ENCODE measurements around the gene EVL. TPM values are rescaled to one million over a fixed set of nuclear protein-coding genes. Genes with fewer than 3 reads are reported as not detected.
A peak's percentile ranks its signal among the peaks of the same experiment; 100 is the strongest.

EVL gene
- total and polyA plus RNA-seq, 2 of the 8 experiments (the other 6 are each of a cell fraction or from before 2014, with no cell fraction given) = 30.7 to 64.6 TPM

DNA sequence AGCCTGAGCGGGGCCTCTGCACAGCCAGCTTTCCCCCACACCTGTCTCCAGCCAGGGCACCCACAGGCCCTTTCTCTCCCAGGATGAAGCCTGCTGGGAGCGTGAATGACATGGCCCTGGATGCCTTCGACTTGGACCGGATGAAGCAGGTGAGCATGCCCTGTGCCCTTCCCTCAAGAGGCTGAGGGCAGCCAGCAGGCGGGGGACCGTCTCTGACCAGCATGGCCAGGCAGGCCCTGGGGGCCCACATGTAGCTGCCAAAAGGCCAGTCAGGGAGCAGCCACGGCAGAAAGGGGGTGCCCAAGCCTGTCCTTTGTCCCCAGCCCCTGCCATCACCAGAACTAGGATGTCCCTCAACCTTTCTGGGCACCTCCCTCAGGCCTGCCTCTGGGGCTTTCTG is 75.9 kb downstream of the EVL start:
- H3K4me2 ChIP-seq (ENCODE audit: insufficient read depth in 1 of 2, low read depth in 2 of 2, low read length in 2 of 2) = peak overlapping the region; percentile 9 to 23; a peak in 1 of 4 replicates

More for the DNA sequence above, 75.9 kb downstream of the EVL start:
- Histone ChIP-seq H3K36me3 (ENCODE audit: control insufficient read depth in 2 of 4, insufficient read depth in 4 of 4, low read length in 3 of 4) (0 out of 8 replicates have a peak, but pooled peaks cover 0 to 3% (median 0%) of the 10 kb centered on the region in 4 experiments), H3K23ac (ENCODE audit: insufficient read length) (no peak overlapping the region), H2AK5ac (ENCODE audit: low read depth, low read length) (no peak overlapping the region), H4K20me1 (replicated peaks in 1 of 2; ENCODE audit: control insufficient read depth in 1 of 2, insufficient read depth in 2 of 2, low read length in 2 of 2) (peaks cover 0 to 10% of the 10 kb centered on the region in 2 experiments), H3K4me3 (ENCODE audit: extremely low read depth in 1 of 4, insufficient read depth in 2 of 4, low read depth in 3 of 4, low read length in 4 of 4) (no peak overlapping the region), H2BK20ac (ENCODE audit: low read length) (no peak overlapping the region), H3K4ac (replicated peaks; ENCODE audit: insufficient read length, low read depth, low read length) (no peak overlapping the region), H3K79me1 (ENCODE audit: low read depth, low read length) (peaks cover 3% of the 10 kb centered on the region; the same call in 1 of the 2 replicates), H2AFZ (ENCODE audit: low read length) (no peak overlapping the region), H3K14ac (ENCODE audit: insufficient read length) (no peak overlapping the region), H2BK12ac (ENCODE audit: low read depth, low read length) (0 out of 2 replicates have a peak overlapping the region, but pooled peaks have one; percentile 7), H3K18ac (ENCODE audit: extremely low read depth, low read length) (no peak overlapping the region; the same call in 1 of the 2 replicates), H2BK120ac (replicated peaks; ENCODE audit: low read depth, low read length) (no peak overlapping the region), H2BK5ac (ENCODE audit: low read depth, low read length) (0 out of 2 replicates have a peak overlapping the region, but pooled peaks have one; percentile 2), H3K27me3 (replicated peaks in 1 of 4; ENCODE audit: control insufficient read depth in 3 of 4, extremely low read depth in 1 of 4, insufficient read depth in 3 of 4, low read length in 3 of 4) (no peaks in the 10 kb centered on the region; a peak in 1 of 7 replicates), H3K56ac (replicated peaks; ENCODE audit: insufficient read length, low read depth, low read length) (no peak overlapping the region), H3K23me2 (ENCODE audit: low read depth, low read length) (no peaks in the 10 kb centered on the region), H3K79me2 (ENCODE audit: control insufficient read depth in 1 of 2, insufficient read depth in 2 of 2, low read length in 2 of 2) (no peaks in the 10 kb centered on the region), H3K9me3 (ENCODE audit: insufficient read depth in 2 of 2, low read depth in 1 of 2, low read length in 1 of 2) (no peaks in the 10 kb centered on the region), H4K5ac (ENCODE audit: insufficient read length, low read depth, low read length) (no peak overlapping the region), H3K9ac (replicated peaks in 1 of 4; ENCODE audit: extremely low read depth in 1 of 4, low read depth in 3 of 4, low read length in 3 of 4) (no peak overlapping the region; a peak in 1 of 7 replicates), H4K91ac (replicated peaks; ENCODE audit: insufficient read length, low read length) (peak overlapping the region; percentile 60), H4K8ac (ENCODE audit: extremely low read depth, insufficient read depth, low read length) (no peak overlapping the region), H2BK15ac (ENCODE audit: low read length) (no peak overlapping the region), H3K4me1 (replicated peaks in 1 of 4; ENCODE audit: control insufficient read depth in 3 of 4, insufficient read depth in 4 of 4, low read length in 3 of 4) (peaks cover 0 to 6% (median 5%) of the 10 kb centered on the region in 4 experiments; a peak in 5 of 7 replicates), H3K27ac (ENCODE audit: low read depth, low read length) (no peak overlapping the region; the same call in 1 of the 2 replicates)
- CTCF ChIA-PET (ENCODE audit: partially characterized antibody) = interaction anchor here (0.5 to 22.9 kb wide), 16 partner anchors 10 to 234 kb away, joined by 3 to 307 read pairs (median 6); partner anchors contain the start of gene DEGS2
- FAIRE-seq (no peak), DNase-seq (ENCODE audit: low read depth in 1 of 2, low spot score in 2 of 2) (no peak)
- TF ChIP-seq SRF (IDR thresholded peaks at IDR 0.05; ENCODE audit: low read depth, low read length) (no peak), BRCA1 (IDR thresholded peaks at IDR 0.05; ENCODE audit: low read depth, low read length) (no peak), CHD1 (IDR thresholded peaks at IDR 0.05; ENCODE audit: low read depth, low read length) (no peak), TBP (IDR thresholded peaks at IDR 0.05; ENCODE audit: low read depth, low read length) (no peak), ASH2L (IDR thresholded peaks at IDR 0.05; ENCODE audit: low read length) (no peak)
- TF ChIP-seq, protein P1, sequence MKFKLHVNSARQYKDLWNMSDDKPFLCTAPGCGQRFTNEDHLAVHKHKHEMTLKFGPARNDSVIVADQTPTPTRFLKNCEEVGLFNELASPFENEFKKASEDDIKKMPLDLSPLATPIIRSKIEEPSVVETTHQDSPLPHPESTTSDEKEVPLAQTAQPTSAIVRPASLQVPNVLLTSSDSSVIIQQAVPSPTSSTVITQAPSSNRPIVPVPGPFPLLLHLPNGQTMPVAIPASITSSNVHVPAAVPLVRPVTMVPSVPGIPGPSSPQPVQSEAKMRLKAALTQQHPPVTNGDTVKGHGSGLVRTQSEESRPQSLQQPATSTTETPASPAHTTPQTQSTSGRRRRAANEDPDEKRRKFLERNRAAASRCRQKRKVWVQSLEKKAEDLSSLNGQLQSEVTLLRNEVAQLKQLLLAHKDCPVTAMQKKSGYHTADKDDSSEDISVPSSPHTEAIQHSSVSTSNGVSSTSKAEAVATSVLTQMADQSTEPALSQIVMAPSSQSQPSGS (IDR thresholded peaks at IDR 0.05; ENCODE audit: low read length) = no peak
- POLR2A ChIA-PET (ENCODE audit: partially characterized antibody) = no interaction called here
- WGBS, 2 experiments (ENCODE audit: extremely low coverage in 1 of 2, insufficient coverage in 1 of 2, insufficient read length in 1 of 2, insufficient replicate concordance in 2 of 2, low coverage in 1 of 2, low lambda C conversion rate in 2 of 2, missing lambda C conversion rate in 1 of 2) = 94% methylated on average over 7 of the region's 7 CpGs; no CpG with 5 or more reads in 1 of the 2 experiments

Measured in H1 (cell line).